Measurements from ENCODE around the gene CZIB.

CZIB gene

GRCh38 chr1:53249706-53250105 is 29.3 kb upstream of the CZIB start:
- Histone ChIP-seq H3K27ac (peak overlapping the region; percentile 59), H3K9me3 (ENCODE audit: severe bottlenecking) (peaks cover 3% of the 10 kb centered on the region), H3K27me3 (ENCODE audit: insufficient read depth, low read depth, severe bottlenecking) (no peaks in the 10 kb centered on the region), H3K4me3 (ENCODE audit: low read depth, low read length) (no peak overlapping the region), H3K36me3 (peaks cover 84% of the 10 kb centered on the region)
- DNase-seq = peak; percentile 35
- TF ChIP-seq CTCF (IDR thresholded peaks at IDR 0.05; ENCODE audit: low read depth, low read length) = no peak

- no peak overlapping the region for H3K4me3 ChIP-seq (ENCODE audit: low read depth, low read length)
- TF ChIP-seq CTCF (IDR thresholded peaks at IDR 0.05; ENCODE audit: low read depth, low read length) = no peak
- H3K27me3 ChIP-seq (ENCODE audit: insufficient read depth, low read depth, severe bottlenecking) = no peaks in the 10 kb centered on the region
- H3K36me3 ChIP-seq = peaks cover 65% of the 10 kb centered on the region
- peaks cover 3% of the 10 kb centered on the region for H3K9me3 ChIP-seq (ENCODE audit: severe bottlenecking)
- H3K27ac ChIP-seq = no peak overlapping the region
- no peak for DNase-seq
Measured at GRCh38 chr1:53246261-53247134, 26.1 kb upstream of the CZIB start.

- Histone ChIP-seq H3K27ac (no peak overlapping the region), H3K36me3 (peaks cover 41% of the 10 kb centered on the region)
- DNase-seq = no peak
Measured at GRCh38 chr1:53244141-53244540, 23.7 kb upstream of the CZIB start.

GRCh38 chr1:53242381-53242780 is 21.9 kb upstream of the CZIB start:
- Histone ChIP-seq H3K4me3 (ENCODE audit: low read depth, low read length) (no peak overlapping the region), H3K27ac (no peak overlapping the region), H3K27me3 (ENCODE audit: insufficient read depth, low read depth, severe bottlenecking) (no peaks in the 10 kb centered on the region), H3K9me3 (ENCODE audit: severe bottlenecking) (no peaks in the 10 kb centered on the region), H3K36me3 (peaks cover 24% of the 10 kb centered on the region)
- no peak for TF ChIP-seq CTCF (IDR thresholded peaks at IDR 0.05; ENCODE audit: low read depth, low read length)
- DNase-seq = no peak

More at GRCh38 chr1:53244141-53244540, 23.7 kb upstream of the CZIB start:
- TF ChIP-seq CTCF (IDR thresholded peaks at IDR 0.05; ENCODE audit: low read depth, low read length) = no peak
- H3K27me3 ChIP-seq (ENCODE audit: insufficient read depth, low read depth, severe bottlenecking) = no peaks in the 10 kb centered on the region
- H3K4me3 ChIP-seq (ENCODE audit: low read depth, low read length) = no peak overlapping the region
- H3K9me3 ChIP-seq (ENCODE audit: severe bottlenecking) = peaks cover under 1% of the 10 kb centered on the region

GRCh38 chr1:53241828-53242227 is 21.4 kb upstream of the CZIB start:
- TF ChIP-seq CTCF (IDR thresholded peaks at IDR 0.05; ENCODE audit: low read depth, low read length) = no peak
- no peak overlapping the region for H3K4me3 ChIP-seq (ENCODE audit: low read depth, low read length)
- DNase-seq = no peak

More at GRCh38 chr1:53241828-53242227, 21.4 kb upstream of the CZIB start:
- Histone ChIP-seq H3K27ac (no peak overlapping the region), H3K27me3 (ENCODE audit: insufficient read depth, low read depth, severe bottlenecking) (no peaks in the 10 kb centered on the region), H3K9me3 (ENCODE audit: severe bottlenecking) (no peaks in the 10 kb centered on the region), H3K36me3 (peaks cover 18% of the 10 kb centered on the region)
